ENCODE measurements around the gene GFOD2.
"Not testable (repeated sequence)": the region's sequence is repeated elsewhere in the genome, so short reads cannot be mapped to it uniquely, and the experiment has no call there.

The GFOD2 gene

DNA sequence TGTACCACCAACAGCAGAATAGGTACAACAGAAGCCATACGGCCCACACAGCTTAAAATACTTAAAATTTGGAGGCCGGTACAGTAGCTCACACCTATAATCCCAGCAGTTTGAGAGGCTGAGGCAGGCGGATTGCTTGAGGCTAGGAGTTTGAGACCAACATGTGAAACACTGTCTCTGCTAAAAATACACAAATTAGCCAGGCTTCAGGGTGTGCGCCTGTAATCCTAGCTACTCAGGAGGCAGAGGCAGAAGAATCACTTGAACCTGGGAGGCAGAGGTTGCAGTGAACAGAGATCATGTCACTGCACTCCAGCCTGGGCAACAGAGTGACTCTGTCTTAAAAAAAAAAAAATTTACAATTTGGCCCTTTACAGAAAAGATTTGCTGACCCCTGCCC lies 17.0 kb downstream of the GFOD2 start:
- no peak for DNase-seq (ENCODE audit: low read depth)

- DNase-seq (ENCODE audit: low read depth), result no peak
Observed at GRCh38 chr16:67701420-67701819, 17.7 kb downstream of the GFOD2 start.

DNA sequence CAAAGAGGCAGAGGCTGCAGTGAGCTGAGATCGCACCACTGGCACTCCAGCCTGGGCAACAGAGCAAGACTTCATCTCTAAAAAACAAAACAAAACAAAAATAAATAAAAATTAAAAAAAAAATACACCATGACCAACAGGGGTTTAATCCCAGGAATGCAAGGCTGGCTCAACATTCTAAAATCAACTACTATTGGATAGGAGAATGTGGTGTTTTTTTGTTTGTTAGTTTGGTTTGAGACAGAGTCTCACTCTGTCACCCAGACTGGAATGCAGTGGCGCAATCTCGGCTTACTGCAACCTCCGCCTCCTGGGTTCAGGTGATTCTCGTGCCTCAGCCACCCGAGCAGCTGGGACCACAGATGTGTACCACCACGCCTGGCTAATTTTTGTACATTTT lies 19.9 kb downstream of the GFOD2 start:
- DNase-seq (ENCODE audit: low read depth), result no peak

DNA sequence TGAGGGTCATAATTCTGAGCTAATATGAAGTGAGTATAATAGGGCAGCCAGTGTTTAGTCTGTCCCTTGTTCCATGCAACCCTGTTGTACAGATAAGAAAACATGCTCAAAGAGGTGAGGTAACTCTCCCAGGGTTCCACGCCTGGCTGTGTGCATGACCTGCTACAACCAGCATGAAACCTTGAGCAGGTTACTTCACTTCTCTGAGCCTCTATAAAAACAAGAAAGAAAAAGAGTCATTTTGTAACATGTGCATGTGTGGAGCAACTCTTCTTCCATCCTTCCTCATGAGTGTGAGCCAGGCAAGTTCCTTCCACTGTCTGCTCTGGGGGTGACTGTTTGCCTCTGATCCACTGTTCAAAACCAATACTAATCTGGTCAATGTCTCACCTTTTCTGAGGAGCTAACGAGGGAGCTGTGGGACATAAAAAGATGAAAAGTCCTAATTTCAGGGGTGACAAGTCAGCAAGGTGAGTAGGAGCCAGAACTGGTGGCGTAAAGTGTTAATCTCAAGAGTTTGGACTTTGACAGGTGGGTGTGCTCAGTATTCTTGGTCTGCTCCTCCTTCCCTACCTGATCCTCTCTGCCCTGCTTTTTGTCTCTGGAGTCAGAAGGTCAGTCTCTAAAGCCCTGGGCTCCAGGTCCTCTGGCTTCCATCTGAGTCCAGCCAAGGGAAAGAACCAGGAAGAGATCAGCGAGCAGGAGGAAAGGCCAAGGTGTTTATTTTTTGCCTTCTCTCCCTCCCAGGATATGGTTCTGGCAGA lies 21.5 kb downstream of the GFOD2 start:
- DNase-seq (ENCODE audit: low read depth), result no peak

DNA sequence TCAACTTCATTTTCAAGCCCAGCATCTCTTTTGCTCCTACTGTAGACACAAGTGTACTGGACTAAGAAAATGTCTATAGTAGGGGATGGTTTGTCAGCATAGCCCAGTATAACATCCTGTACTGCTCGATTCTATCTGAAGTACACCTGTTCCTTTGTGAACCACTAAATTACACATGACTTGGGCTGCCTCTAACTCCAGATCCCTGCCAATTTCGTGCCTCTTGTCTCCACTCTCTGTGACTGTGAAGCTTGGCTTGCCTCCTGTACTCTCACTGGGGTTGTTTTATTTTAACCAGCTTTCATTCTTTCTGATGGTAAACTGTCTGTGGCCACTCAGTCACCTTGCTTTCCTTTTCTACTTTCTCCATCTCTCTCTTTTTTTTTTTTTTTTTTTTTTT lies 24.5 kb downstream of the GFOD2 start:
- no peak for DNase-seq (ENCODE audit: low read depth)

DNA sequence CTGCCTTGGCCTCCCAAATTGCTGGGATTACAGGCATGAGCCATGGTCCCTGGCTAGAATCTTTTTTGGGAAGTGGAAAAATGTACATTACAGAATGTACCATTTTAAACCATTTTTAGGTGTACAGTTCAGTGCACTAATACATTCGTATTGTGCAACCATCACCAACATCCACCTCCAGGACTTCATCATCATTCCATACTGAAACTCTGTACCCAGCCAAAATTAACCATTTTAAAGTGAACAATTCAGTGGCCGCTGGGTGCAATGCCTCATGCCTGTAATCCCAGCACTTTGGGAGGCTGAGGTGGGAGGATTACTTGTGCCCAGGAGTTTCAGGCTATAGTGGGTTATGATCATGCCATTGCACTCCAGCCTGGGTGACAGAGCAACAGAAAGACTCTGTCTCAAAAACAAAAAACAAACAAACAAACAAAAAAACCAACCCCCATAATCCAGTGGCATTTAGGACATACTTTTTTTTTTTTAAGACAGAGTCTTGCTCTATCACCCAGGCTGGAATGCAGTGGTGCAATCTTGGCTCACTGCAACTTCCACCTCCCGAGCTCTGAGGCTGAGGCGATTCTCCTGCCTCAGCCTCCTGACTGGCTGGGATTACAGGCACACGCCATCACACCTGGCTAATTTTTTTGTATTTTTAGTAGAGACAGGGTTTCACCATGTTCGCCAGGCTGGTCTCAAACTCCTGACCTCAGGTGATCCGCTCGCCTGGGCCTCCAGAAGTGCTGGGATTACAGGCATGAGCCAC lies 25.4 kb downstream of the GFOD2 start:
- DNase-seq (ENCODE audit: low read depth), result not testable (repeated sequence)

DNA sequence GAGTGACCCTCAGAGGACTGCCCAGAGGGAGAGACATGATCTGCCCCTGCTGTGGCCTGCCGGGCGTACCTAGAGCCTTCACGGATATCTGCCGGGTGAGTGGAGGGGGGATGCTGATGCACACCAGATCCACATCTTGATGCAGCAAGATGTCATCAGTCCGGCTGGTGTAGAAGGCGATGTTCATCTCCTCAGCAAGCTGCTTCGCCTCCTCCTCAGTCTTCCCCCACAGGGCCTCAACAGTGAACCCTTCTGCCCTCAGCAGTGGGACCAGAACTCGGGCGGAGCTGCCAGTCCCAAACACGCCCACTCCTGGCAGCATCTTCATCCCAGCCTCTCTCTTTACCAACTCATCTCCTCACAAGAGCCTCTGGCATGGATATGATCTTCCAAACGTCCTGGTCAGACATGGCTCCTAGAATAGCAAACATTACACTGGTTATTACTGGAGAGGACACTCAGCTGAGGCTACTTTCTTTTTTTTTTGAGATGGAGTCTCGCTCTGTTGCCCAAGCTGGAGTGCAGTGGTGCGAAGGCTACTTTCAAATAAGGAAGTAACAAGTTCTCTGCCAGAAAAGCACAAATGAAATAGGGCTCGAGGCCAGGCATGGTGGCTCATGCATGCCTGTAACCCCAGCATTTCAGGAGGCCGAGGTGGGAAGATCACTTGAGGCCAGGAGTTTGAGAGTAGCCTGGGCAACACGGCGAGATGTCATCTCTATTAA lies 33.6 kb downstream of the GFOD2 start:
- DNase-seq (ENCODE audit: low read depth), result no peak

GRCh38 chr16:67683767-67684166 lies 35.3 kb downstream of the GFOD2 start:
- no peak for DNase-seq (ENCODE audit: low read depth)

DNA sequence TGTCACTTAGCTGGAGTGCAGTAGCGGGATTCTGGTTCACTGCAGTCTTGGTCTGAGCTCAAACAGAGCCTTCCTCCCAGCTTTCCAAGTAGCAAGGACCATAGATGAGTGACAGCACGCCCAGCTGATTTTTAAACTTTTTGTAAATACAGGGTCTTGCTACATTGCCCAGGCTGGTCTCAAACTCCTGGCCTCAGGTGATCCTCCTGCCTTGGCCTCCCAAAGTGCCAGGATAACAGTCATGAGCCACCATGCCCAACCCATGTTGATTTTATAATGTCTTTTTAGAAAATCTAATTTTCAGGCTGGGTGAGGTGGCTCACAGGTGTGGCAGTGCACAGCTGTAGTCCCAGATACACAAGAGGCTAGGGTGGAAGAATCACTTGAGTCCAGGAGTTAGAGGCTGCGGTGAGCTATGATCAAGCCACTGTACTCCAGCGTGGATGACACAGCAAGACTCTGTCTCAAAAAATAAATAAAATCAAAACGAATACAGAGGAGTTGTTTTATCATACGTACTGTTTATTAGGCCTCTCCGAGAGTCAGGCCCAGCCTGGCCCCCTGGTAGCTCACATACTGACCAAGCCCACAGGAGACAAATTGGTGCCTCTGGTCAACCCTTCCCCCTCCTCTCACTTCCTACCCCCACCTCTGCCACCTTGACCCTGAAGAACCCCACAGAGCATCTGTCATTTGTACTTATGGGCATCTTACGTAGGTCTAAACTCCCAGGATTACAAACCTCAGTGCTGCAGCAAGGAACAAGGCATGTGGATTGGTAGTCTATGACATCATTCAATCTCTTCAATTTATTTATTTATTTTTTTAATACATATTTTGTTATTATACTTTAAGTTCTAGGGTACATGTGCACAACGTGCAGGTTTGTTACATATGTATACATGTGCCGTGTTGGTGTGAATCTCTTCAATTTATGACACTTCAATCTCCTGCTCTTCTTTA lies 38.9 kb downstream of the GFOD2 start:
- no peak for DNase-seq (ENCODE audit: low read depth)

- no peak for DNase-seq (ENCODE audit: low read depth)
Observed at GRCh38 chr16:67678354-67679023, 40.6 kb downstream of the GFOD2 start.

- no peak for DNase-seq (ENCODE audit: low read depth)
Observed at GRCh38 chr16:67677712-67678111, 41.4 kb downstream of the GFOD2 start.

DNA sequence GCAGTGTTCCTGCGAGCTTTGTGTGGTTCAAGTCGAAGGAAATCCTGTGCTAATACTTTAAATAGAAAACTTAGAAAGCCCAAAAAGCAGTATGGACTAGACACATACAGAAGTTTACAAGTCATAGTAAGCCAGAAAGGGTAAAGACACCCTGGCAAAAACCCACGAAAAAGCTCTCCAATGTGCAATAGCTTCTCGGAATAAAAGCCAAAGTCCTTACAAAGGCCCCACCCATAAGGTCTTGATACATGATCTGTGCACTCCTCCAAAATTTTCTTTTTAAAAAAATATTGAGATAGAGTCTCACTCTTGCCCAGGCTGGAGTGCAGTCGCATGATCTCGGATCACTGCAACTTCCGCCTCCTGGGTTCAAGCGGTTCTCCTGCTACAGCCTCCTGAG lies 42.2 kb downstream of the GFOD2 start:
- no peak for DNase-seq (ENCODE audit: low read depth)

DNA sequence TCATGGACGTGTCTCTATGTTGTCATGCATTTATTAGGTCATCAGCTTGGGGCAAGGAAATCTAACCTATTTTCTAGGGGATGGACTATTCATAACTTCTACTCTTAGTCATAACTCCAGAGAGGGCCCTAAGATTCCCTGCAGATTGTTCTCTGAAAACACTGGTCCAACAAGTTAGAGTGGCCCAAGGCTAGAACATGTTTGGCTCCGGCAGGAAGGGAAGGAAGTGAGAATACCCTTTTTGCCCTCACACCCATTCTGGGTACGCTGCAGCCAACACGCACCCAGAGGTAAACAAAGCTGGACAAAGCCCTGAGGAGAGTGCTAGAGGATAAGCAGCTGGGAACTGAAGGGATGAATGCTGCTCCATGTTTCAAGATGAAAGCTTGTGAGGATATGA lies 42.6 kb downstream of the GFOD2 start:
- DNase-seq (ENCODE audit: low read depth), result no peak

- DNase-seq (ENCODE audit: low read depth), result no peak
Observed at GRCh38 chr16:67675999-67676398, 43.1 kb downstream of the GFOD2 start.

- DNase-seq (ENCODE audit: low read depth), result no peak
Observed at GRCh38 chr16:67675579-67675935, 43.6 kb downstream of the GFOD2 start.

GRCh38 chr16:67674851-67675578 lies 44.1 kb downstream of the GFOD2 start:
- no peak for DNase-seq (ENCODE audit: low read depth)

DNA sequence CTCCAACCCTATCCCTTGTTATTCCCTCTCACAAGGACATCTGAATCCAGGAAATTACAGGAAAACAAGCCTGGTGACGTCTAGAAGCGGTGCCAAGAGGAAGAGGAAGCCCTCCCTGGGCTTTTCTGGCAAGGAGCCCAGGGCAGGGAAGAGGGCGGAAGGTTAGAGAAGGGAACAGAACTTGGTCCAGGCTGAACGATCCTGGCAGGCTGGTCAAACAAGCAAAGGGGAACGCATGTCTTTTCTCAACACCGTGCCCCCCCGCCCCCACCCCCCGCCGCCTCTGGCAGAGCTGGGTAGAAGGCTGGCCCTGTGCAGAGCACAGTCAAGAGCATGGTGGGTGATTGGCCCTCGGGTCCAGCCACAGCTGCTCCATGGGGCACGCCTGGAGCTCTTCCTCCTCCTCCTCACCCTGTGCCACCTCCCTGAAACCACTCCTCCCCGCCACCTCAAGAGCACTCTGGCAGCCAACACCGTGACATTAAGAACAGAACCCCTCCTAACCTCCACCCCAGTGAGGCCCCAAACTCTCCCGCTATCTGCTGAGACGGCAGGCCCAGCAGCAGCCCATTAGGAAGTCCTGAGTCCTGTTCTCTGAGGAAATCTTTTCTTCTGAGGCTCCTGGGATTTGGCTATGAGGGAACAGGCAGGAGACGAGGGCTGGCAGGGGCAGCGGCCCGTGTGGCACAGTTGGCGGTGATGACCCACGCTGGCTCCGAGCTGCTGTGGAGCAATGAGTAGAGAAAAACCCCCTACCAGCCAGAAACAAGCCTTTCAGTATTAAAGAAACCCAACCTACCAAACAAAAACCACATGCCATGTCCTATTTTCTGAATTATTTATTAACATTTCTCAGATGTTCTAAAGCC lies 45.2 kb downstream of the GFOD2 start:
- DNase-seq (ENCODE audit: low read depth), result no peak

DNA sequence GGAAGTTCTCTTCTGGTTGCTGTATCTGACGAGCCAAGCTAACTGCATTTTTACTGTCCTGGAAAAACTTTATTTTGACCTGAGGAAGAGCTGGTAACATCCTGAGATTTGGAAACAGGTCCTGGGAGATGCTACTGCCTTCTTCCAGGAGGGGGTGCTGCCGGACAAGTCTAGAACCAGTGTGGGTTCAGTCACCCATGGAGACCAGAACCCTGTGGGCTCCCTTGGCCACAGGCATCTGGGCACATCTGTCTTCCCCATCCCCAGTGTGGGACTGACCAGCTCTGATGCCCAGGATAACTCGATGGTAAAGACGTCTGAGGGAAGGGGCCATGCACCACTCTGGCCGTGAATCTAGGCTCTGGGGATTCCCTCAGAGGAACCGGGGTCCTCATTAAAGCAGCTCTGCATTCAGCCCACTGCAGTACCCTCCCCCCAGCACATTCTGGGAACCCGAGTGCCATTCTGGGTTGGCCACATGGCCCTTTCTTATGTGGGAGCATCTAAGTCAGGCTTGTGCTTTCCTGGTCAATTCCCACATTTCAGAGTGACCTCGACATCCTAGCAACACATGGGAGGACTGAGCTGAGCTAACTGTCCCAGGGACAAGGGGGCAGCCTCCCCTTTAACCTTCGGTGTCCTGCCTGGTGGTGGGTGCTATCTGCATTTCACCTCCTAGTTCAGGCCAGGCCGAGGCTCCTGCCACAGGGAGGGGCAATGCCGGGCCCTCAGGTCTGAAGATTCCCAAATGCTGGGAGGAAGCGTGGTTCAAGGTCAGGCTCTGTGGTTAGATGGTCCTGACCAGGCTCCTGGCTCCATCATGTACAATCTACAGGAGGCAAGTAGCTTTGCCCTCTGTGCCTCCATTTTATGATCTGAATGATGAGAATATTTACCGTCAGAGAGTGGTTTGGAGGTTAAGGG lies 46.1 kb downstream of the GFOD2 start:
- no peak for DNase-seq (ENCODE audit: low read depth)

DNA sequence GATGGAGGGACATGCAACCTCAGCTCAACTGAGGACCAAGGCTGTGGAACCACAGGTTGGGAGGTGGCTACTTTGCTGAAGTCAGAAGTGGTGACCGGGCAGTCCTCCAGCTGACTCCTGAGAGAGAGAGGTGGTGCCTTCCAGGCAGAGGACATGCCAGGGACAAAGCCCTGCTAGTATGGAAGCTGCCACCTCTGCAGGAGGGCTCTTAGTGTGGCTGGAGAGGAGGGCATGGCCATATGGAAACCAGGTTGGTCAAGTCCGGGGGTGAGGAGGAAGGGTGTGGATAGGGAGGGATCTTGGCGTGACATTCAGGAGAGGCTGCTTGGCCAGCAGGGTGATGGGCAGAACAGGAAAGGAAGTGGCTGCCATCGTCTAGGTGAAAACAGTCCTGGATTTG lies 46.8 kb downstream of the GFOD2 start:
- no peak for DNase-seq (ENCODE audit: low read depth)
